ENCODE measurements around the gene RARA. TPM values are rescaled to one million over a fixed set of nuclear protein-coding genes. Genes with fewer than 3 reads are reported as not detected.

Gene RARA
- total and polyA plus RNA-seq, 2 experiments from 2014 or later: 7.4 to 15.9 TPM

DNA sequence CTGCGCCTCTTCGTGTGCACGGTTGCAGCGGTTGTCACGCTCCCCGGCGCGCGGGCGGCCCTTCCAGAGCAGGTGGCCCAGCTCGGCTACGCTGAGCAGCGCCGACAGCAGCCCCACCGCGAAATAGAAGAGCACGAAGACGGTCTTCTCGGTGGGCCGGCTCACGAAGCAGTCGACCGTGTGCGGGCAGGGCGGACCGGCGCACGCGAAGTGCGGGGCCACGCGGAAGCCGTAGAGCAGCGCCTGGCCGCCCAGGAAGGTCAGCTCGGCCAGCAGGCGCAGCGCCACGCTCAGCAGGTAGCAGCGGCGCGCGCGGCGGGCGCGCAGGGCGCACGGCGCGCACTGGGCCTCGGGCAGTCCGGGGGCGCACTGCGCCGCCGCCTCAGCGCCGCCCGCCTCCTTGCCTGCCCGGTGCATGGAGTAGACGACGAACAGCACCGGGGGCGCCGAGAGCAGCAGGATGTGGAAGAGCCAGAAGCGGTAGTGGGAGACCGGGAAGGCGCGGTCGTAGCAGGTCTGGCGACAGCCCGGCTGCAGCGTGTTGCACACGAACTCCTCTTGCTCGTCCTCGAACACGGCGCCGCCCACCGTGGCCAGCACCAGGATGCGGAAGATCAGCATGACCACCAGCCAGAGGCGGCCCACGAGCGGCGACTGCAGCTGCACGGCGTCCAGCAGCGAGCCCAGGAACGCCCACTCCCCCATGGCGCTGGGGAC lies 54.3 kb downstream of the RARA start:
- no peaks in the 10 kb centered on the region for H4K20me1 ChIP-seq (replicated peaks; ENCODE audit: insufficient read depth)
- no peaks in the 10 kb centered on the region; the same call in 2 of the 3 replicates for H3K9me3 Mint-ChIP-seq
- peak overlapping the region; percentile 81 for H3K4me3 Mint-ChIP-seq
- peak overlapping the region; percentile 92; the same call in 1 of the 2 replicates for H2AFZ ChIP-seq
- H3K4me1 ChIP-seq (ENCODE audit: insufficient read depth): peaks cover 22% of the 10 kb centered on the region
- H3K36me3 ChIP-seq (ENCODE audit: insufficient read depth): no peaks in the 10 kb centered on the region
- H3K4me2 ChIP-seq: peak overlapping the region; percentile 88
- no peak overlapping the region for H3K27ac Mint-ChIP-seq
- H3K4me1 Mint-ChIP-seq: peaks cover 40% of the 10 kb centered on the region
- TF ChIP-seq, protein P1, sequence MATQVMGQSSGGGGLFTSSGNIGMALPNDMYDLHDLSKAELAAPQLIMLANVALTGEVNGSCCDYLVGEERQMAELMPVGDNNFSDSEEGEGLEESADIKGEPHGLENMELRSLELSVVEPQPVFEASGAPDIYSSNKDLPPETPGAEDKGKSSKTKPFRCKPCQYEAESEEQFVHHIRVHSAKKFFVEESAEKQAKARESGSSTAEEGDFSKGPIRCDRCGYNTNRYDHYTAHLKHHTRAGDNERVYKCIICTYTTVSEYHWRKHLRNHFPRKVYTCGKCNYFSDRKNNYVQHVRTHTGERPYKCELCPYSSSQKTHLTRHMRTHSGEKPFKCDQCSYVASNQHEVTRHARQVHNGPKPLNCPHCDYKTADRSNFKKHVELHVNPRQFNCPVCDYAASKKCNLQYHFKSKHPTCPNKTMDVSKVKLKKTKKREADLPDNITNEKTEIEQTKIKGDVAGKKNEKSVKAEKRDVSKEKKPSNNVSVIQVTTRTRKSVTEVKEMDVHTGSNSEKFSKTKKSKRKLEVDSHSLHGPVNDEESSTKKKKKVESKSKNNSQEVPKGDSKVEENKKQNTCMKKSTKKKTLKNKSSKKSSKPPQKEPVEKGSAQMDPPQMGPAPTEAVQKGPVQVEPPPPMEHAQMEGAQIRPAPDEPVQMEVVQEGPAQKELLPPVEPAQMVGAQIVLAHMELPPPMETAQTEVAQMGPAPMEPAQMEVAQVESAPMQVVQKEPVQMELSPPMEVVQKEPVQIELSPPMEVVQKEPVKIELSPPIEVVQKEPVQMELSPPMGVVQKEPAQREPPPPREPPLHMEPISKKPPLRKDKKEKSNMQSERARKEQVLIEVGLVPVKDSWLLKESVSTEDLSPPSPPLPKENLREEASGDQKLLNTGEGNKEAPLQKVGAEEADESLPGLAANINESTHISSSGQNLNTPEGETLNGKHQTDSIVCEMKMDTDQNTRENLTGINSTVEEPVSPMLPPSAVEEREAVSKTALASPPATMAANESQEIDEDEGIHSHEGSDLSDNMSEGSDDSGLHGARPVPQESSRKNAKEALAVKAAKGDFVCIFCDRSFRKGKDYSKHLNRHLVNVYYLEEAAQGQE (IDR thresholded peaks at IDR 0.05; ENCODE audit: unreplicated experiment): no peak
- no peak for TF ChIP-seq JUNB (IDR thresholded peaks at IDR 0.05; ENCODE audit: unreplicated experiment)
- TF ChIP-seq CREB1 (CRISPR knock-in tag; IDR thresholded peaks at IDR 0.05; ENCODE audit: low read depth): no peak
- no peak for TF ChIP-seq STAT1 (IDR thresholded peaks at IDR 0.05; ENCODE audit: unreplicated experiment)
- no peak for TF ChIP-seq EZH2 (IDR thresholded peaks at IDR 0.05; ENCODE audit: low read depth, unreplicated experiment)
- TF ChIP-seq, protein P2, sequence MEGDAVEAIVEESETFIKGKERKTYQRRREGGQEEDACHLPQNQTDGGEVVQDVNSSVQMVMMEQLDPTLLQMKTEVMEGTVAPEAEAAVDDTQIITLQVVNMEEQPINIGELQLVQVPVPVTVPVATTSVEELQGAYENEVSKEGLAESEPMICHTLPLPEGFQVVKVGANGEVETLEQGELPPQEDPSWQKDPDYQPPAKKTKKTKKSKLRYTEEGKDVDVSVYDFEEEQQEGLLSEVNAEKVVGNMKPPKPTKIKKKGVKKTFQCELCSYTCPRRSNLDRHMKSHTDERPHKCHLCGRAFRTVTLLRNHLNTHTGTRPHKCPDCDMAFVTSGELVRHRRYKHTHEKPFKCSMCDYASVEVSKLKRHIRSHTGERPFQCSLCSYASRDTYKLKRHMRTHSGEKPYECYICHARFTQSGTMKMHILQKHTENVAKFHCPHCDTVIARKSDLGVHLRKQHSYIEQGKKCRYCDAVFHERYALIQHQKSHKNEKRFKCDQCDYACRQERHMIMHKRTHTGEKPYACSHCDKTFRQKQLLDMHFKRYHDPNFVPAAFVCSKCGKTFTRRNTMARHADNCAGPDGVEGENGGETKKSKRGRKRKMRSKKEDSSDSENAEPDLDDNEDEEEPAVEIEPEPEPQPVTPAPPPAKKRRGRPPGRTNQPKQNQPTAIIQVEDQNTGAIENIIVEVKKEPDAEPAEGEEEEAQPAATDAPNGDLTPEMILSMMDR (conservative IDR thresholded peaks at IDR 0.05; ENCODE audit: low read depth in 2 of 2): no peak
- TF ChIP-seq, protein P3, sequence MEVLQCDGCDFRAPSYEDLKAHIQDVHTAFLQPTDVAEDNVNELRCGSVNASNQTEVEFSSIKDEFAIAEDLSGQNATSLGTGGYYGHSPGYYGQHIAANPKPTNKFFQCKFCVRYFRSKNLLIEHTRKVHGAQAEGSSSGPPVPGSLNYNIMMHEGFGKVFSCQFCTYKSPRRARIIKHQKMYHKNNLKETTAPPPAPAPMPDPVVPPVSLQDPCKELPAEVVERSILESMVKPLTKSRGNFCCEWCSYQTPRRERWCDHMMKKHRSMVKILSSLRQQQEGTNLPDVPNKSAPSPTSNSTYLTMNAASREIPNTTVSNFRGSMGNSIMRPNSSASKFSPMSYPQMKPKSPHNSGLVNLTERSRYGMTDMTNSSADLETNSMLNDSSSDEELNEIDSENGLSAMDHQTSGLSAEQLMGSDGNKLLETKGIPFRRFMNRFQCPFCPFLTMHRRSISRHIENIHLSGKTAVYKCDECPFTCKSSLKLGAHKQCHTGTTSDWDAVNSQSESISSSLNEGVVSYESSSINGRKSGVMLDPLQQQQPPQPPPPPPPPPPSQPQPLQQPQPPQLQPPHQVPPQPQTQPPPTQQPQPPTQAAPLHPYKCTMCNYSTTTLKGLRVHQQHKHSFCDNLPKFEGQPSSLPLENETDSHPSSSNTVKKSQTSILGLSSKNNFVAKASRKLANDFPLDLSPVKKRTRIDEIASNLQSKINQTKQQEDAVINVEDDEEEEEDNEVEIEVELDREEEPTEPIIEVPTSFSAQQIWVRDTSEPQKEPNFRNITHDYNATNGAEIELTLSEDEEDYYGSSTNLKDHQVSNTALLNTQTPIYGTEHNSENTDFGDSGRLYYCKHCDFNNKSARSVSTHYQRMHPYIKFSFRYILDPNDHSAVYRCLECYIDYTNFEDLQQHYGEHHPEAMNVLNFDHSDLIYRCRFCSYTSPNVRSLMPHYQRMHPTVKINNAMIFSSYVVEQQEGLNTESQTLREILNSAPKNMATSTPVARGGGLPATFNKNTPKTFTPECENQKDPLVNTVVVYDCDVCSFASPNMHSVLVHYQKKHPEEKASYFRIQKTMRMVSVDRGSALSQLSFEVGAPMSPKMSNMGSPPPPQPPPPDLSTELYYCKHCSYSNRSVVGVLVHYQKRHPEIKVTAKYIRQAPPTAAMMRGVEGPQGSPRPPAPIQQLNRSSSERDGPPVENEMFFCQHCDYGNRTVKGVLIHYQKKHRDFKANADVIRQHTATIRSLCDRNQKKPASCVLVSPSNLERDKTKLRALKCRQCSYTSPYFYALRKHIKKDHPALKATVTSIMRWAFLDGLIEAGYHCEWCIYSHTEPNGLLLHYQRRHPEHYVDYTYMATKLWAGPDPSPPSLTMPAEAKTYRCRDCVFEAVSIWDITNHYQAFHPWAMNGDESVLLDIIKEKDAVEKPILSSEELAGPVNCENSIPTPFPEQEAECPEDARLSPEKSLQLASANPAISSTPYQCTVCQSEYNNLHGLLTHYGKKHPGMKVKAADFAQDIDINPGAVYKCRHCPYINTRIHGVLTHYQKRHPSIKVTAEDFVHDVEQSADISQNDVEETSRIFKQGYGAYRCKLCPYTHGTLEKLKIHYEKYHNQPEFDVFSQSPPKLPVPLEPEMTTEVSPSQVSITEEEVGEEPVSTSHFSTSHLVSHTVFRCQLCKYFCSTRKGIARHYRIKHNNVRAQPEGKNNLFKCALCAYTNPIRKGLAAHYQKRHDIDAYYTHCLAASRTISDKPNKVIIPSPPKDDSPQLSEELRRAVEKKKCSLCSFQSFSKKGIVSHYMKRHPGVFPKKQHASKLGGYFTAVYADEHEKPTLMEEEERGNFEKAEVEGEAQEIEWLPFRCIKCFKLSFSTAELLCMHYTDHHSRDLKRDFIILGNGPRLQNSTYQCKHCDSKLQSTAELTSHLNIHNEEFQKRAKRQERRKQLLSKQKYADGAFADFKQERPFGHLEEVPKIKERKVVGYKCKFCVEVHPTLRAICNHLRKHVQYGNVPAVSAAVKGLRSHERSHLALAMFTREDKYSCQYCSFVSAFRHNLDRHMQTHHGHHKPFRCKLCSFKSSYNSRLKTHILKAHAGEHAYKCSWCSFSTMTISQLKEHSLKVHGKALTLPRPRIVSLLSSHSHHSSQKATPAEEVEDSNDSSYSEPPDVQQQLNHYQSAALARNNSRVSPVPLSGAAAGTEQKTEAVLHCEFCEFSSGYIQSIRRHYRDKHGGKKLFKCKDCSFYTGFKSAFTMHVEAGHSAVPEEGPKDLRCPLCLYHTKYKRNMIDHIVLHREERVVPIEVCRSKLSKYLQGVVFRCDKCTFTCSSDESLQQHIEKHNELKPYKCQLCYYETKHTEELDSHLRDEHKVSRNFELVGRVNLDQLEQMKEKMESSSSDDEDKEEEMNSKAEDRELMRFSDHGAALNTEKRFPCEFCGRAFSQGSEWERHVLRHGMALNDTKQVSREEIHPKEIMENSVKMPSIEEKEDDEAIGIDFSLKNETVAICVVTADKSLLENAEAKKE (CRISPR knock-in tag; IDR thresholded peaks at IDR 0.05): no peak
- TF ChIP-seq EZH2phosphoT487 (IDR thresholded peaks at IDR 0.05; ENCODE audit: unreplicated experiment): no peak
- no peak for TF ChIP-seq ZNF114 (CRISPR knock-in tag; IDR thresholded peaks at IDR 0.05)
- no peak for TF ChIP-seq POLR2AphosphoS5 (IDR thresholded peaks at IDR 0.05; ENCODE audit: low read depth)
- ATAC-seq (peak; percentile 14), DNase-seq (ENCODE audit: low spot score) (no peak)
- peaks cover 8% of the 10 kb centered on the region; the same call in 1 of the 2 replicates for H3F3A ChIP-seq (replicated peaks; ENCODE audit: low read depth)
- no peaks in the 10 kb centered on the region for H3K79me2 ChIP-seq (replicated peaks; ENCODE audit: insufficient read depth)
- peaks cover 49% of the 10 kb centered on the region for H3K27me3 Mint-ChIP-seq (ENCODE audit: insufficient read depth, low read depth, poor library complexity)
- peaks cover 43% of the 10 kb centered on the region for H3K27me3 ChIP-seq (ENCODE audit: insufficient read depth)
- no peak overlapping the region for H3K27ac ChIP-seq (ENCODE audit: low read depth)
- peak overlapping the region; percentile 59 for H3K4me3 ChIP-seq
- no peaks in the 10 kb centered on the region for H3K36me3 Mint-ChIP-seq (ENCODE audit: low read depth)
- H3K9me2 ChIP-seq (ENCODE audit: insufficient read depth): no peaks in the 10 kb centered on the region
